MG63 (cell line): ENCODE measurements around the gene KCNQ2. TPM values are rescaled to one million over a fixed set of nuclear protein-coding genes. Genes with fewer than 3 reads are reported as not detected.

Experiments
- DNase-seq: peaks from one replicate; pipeline ENCODE4 v3.0.0-alpha.2; 2020
- H3K27me3 ChIP-seq: fragments of 250-450 bp; sonication (Bioruptor Pico); 2 replicates; pipeline ENCODE4 v1.5.1; 2020; ENCODE audit warnings: mild to moderate bottlenecking, moderate library complexity
- H3K36me3 ChIP-seq: fragments of 250-450 bp; sonication (Bioruptor Pico); 2 replicates; pipeline ENCODE4 v1.5.1; 2020; ENCODE audit warnings: mild to moderate bottlenecking, moderate library complexity
- H3K4me3 ChIP-seq: fragments of 250-450 bp; sonication (Bioruptor Pico); 2 replicates; pipeline ENCODE4 v1.5.1; 2020; ENCODE audit warnings: mild to moderate bottlenecking, moderate library complexity
- H3K9me3 ChIP-seq: fragments of 250-450 bp; sonication (Bioruptor Pico); 2 replicates; pipeline ENCODE4 v1.5.1; 2020; ENCODE audit warnings: mild to moderate bottlenecking, moderate library complexity
- total RNA-seq: library from RNA; depleted of rRNA; stranded (reverse); fragments of >200 nt; shearing (Covaris generic); gene quantifications from 2 replicates; pipeline ENCODE4 v1.2.3, GENCODE V29; 2014; ENCODE audit warnings: low replicate concordance

KCNQ2 gene
- total RNA-seq, 1 experiment from 2014 or later = 0.92 TPM

GRCh38 chr20:63468421-63468820, 4.0 kb downstream of the KCNQ2 start:
- Histone ChIP-seq H3K27me3 (peaks cover 71% of the 10 kb centered on the region), H3K9me3 (no peaks in the 10 kb centered on the region), H3K4me3 (no peak overlapping the region), H3K36me3 (no peaks in the 10 kb centered on the region)
- no peak for DNase-seq

- H3K36me3 ChIP-seq = no peaks in the 10 kb centered on the region
- H3K4me3 ChIP-seq = no peak overlapping the region
- no peaks in the 10 kb centered on the region for H3K9me3 ChIP-seq
- no peak for DNase-seq
- H3K27me3 ChIP-seq = peaks cover 75% of the 10 kb centered on the region
These were observed 5.0 kb downstream of the KCNQ2 start for GRCh38 chr20:63467294-63468083.

GRCh38 chr20:63466861-63467260, 5.6 kb downstream of the KCNQ2 start:
- Histone ChIP-seq H3K9me3 (no peaks in the 10 kb centered on the region), H3K36me3 (no peaks in the 10 kb centered on the region), H3K4me3 (no peak overlapping the region), H3K27me3 (peaks cover 73% of the 10 kb centered on the region)
- no peak for DNase-seq

GRCh38 chr20:63466250-63466825, 6.1 kb downstream of the KCNQ2 start:
- Histone ChIP-seq H3K4me3 (no peak overlapping the region), H3K36me3 (no peaks in the 10 kb centered on the region), H3K9me3 (no peaks in the 10 kb centered on the region), H3K27me3 (peaks cover 70% of the 10 kb centered on the region)
- DNase-seq = no peak

- peaks cover 71% of the 10 kb centered on the region for H3K27me3 ChIP-seq
- no peak for DNase-seq
- H3K36me3 ChIP-seq = no peaks in the 10 kb centered on the region
- no peaks in the 10 kb centered on the region for H3K9me3 ChIP-seq
- no peak overlapping the region for H3K4me3 ChIP-seq
These were observed 6.8 kb downstream of the KCNQ2 start for GRCh38 chr20:63465380-63466249.

GRCh38 chr20:63464289-63464635, 8.2 kb downstream of the KCNQ2 start:
- Histone ChIP-seq H3K27me3 (peaks cover 74% of the 10 kb centered on the region), H3K9me3 (no peaks in the 10 kb centered on the region), H3K36me3 (no peaks in the 10 kb centered on the region), H3K4me3 (no peak overlapping the region)
- DNase-seq = no peak

GRCh38 chr20:63463400-63464288, 8.8 kb downstream of the KCNQ2 start:
- no peaks in the 10 kb centered on the region for H3K36me3 ChIP-seq
- no peaks in the 10 kb centered on the region for H3K9me3 ChIP-seq
- DNase-seq = peak; percentile 46
- no peak overlapping the region for H3K4me3 ChIP-seq
- H3K27me3 ChIP-seq = peaks cover 74% of the 10 kb centered on the region

- Histone ChIP-seq H3K4me3 (no peak overlapping the region), H3K27me3 (peaks cover 66% of the 10 kb centered on the region), H3K36me3 (no peaks in the 10 kb centered on the region), H3K9me3 (no peaks in the 10 kb centered on the region)
- no peak for DNase-seq
These were observed 10.2 kb downstream of the KCNQ2 start for GRCh38 chr20:63462244-63462643.

GRCh38 chr20:63461104-63461763, 11.2 kb downstream of the KCNQ2 start:
- Histone ChIP-seq H3K9me3 (no peaks in the 10 kb centered on the region), H3K4me3 (no peak overlapping the region), H3K27me3 (peaks cover 59% of the 10 kb centered on the region), H3K36me3 (no peaks in the 10 kb centered on the region)
- DNase-seq = no peak

GRCh38 chr20:63459070-63459380, 13.4 kb downstream of the KCNQ2 start:
- Histone ChIP-seq H3K9me3 (no peaks in the 10 kb centered on the region), H3K27me3 (peaks cover 37% of the 10 kb centered on the region), H3K4me3 (no peak overlapping the region), H3K36me3 (no peaks in the 10 kb centered on the region)
- no peak for DNase-seq

- Histone ChIP-seq H3K4me3 (no peak overlapping the region), H3K27me3 (peaks cover 32% of the 10 kb centered on the region), H3K9me3 (no peaks in the 10 kb centered on the region), H3K36me3 (no peaks in the 10 kb centered on the region)
- DNase-seq = no peak
These were observed 14.0 kb downstream of the KCNQ2 start for GRCh38 chr20:63458170-63459069.

GRCh38 chr20:63457737-63458136, 14.7 kb downstream of the KCNQ2 start:
- no peaks in the 10 kb centered on the region for H3K36me3 ChIP-seq
- no peaks in the 10 kb centered on the region for H3K9me3 ChIP-seq
- H3K27me3 ChIP-seq = peaks cover 27% of the 10 kb centered on the region
- peak; percentile 79 for DNase-seq
- no peak overlapping the region for H3K4me3 ChIP-seq

GRCh38 chr20:63456429-63457284, 15.8 kb downstream of the KCNQ2 start:
- H3K27me3 ChIP-seq = peaks cover 22% of the 10 kb centered on the region
- no peak overlapping the region for H3K4me3 ChIP-seq
- no peak for DNase-seq
- H3K9me3 ChIP-seq = no peaks in the 10 kb centered on the region
- H3K36me3 ChIP-seq = no peaks in the 10 kb centered on the region

GRCh38 chr20:63455568-63455859, 16.9 kb downstream of the KCNQ2 start:
- no peak for DNase-seq
- Histone ChIP-seq H3K27me3 (peaks cover 12% of the 10 kb centered on the region), H3K4me3 (no peak overlapping the region), H3K9me3 (no peaks in the 10 kb centered on the region), H3K36me3 (no peaks in the 10 kb centered on the region)
